ENCODE results near the gene CALN1.

CALN1 gene

DNA sequence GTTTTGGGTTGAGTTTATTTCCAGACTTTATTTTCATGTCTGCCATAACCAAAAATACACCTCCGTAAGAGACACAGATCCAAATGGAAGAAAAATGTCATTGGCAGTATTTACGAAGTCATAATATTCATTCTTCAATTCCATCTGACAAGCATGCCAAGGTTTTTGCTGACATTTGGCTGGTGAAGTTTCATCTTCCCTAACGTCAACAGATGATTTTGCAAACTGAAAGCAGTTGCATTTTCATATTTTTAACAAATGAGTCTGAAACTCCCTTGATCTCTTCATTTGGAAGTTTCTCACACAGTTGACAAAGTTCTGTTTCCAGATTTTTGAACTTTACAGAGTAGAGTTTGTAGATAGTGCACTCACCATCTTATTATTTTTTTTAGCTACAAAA is 114.5 kb downstream of the CALN1 start:
- Histone ChIP-seq H3K27me3 (ENCODE audit: low read depth) (no peaks in the 10 kb centered on the region), H3K4me3 (no peak overlapping the region), H3K9me3 (no peaks in the 10 kb centered on the region), H3K36me3 (replicated peaks) (no peaks in the 10 kb centered on the region), H3K4me1 (no peaks in the 10 kb centered on the region)
- no peak for DNase-seq (ENCODE audit: low spot score in 2 of 2)
- in situ Hi-C loops (cut with MboI; ENCODE audit: low sequenced_read_pairs): no loop called here

- H3K4me1 ChIP-seq: no peaks in the 10 kb centered on the region
- no peaks in the 10 kb centered on the region; the same call in 1 of the 2 replicates for H3K9me3 ChIP-seq
- in situ Hi-C loops (cut with MboI; ENCODE audit: low sequenced_read_pairs): no loop called here
- no peak for DNase-seq (ENCODE audit: low spot score in 2 of 2)
- no peaks in the 10 kb centered on the region for H3K36me3 ChIP-seq (replicated peaks)
- H3K4me3 ChIP-seq: no peak overlapping the region
- no peaks in the 10 kb centered on the region for H3K27me3 ChIP-seq (ENCODE audit: low read depth)
These were observed 119.3 kb downstream of the CALN1 start for GRCh38 chr7:72292794-72293193.

DNA sequence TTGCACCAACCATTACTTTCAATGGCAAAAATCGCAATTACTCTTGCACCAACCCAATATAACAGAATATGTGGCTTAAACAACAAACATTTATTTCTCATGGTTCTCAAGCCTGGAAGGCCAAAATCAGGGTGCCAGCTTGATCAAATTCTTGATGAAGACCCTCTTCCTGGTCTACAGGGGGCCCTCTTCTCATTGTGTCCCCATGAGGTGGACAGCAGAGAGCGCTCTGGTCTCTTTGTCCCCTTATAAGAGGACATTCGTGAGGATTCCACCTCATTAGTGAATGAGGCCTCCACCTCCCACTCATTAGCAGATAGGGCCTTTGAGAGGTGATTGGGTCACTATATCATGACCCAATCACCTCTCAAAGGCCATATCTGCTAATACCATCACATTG is 120.0 kb downstream of the CALN1 start:
- DNase-seq (ENCODE audit: low spot score in 2 of 2): no peak
- Histone ChIP-seq H3K9me3 (no peaks in the 10 kb centered on the region; the same call in 1 of the 2 replicates), H3K4me1 (no peaks in the 10 kb centered on the region), H3K4me3 (no peak overlapping the region), H3K27me3 (ENCODE audit: low read depth) (no peaks in the 10 kb centered on the region), H3K36me3 (replicated peaks) (no peaks in the 10 kb centered on the region)
- in situ Hi-C loops (cut with MboI; ENCODE audit: low sequenced_read_pairs): no loop called here

DNA sequence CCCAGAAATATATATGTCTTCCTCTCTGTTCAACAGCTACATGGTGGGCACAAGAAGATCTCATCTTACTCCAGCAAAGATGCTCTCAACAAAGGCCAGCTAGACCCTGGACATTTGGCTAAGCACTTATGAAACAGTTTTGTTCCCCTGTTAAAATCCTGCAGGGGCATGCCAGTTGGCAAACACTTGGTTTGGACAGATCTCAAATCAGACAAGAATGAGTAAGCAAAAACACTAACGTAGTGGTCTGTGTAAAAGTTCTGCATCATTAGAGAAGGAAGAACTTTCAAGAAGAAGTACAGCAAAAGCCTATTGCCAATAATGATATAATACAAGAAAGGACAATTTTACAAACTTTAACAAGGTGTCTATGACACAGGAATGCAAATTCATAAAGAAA is 125.6 kb downstream of the CALN1 start:
- Histone ChIP-seq H3K36me3 (replicated peaks) (no peaks in the 10 kb centered on the region), H3K4me1 (no peaks in the 10 kb centered on the region), H3K4me3 (no peak overlapping the region), H3K27me3 (ENCODE audit: low read depth) (no peaks in the 10 kb centered on the region), H3K9me3 (no peaks in the 10 kb centered on the region)
- no peak for DNase-seq (ENCODE audit: low spot score in 2 of 2)
- in situ Hi-C loops (cut with MboI; ENCODE audit: low sequenced_read_pairs): no loop called here

DNA sequence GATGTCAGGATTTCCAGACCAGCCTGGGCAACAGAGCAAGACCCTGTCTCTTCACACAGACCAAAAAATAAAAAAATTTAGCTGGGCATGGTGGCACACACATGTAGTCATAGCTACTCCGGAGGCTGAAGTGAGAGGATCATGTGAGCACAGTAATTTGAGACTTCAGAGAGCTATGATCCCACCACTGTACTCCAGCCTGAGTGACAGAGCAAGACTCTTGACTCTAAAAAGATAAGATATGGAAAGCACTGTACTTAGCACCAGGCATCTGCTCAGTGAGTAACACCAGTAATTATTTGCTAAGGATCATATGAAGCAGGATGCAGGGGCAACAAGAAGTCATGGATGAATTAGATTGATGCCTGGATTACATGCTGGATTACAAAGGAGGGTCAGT is 128.8 kb downstream of the CALN1 start:
- Histone ChIP-seq H3K27me3 (ENCODE audit: low read depth) (no peaks in the 10 kb centered on the region), H3K4me3 (no peak overlapping the region), H3K36me3 (replicated peaks) (no peaks in the 10 kb centered on the region), H3K9me3 (no peaks in the 10 kb centered on the region), H3K4me1 (no peaks in the 10 kb centered on the region)
- in situ Hi-C loops (cut with MboI; ENCODE audit: low sequenced_read_pairs): no loop called here
- no peak for DNase-seq (ENCODE audit: low spot score in 2 of 2)

DNA sequence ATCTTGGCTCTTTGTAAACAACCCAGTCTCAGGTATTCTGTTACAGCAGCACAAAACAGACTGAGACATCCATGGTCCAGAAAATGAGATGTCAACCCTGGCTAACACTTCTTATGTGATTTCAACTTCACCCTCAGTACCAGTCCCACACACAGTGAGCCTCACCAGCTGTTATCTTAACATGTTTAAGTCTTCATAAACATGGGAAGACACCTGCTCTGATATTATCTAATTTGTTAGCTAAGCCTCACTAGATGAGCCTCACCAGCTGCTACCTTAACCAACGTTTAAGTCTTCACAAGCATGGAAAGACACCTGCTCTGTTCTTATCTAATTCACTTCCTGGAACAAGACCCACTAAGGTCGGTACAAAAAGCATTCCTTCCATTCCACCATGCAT is 130.8 kb downstream of the CALN1 start:
- in situ Hi-C loops (cut with MboI; ENCODE audit: low sequenced_read_pairs): no loop called here
- Histone ChIP-seq H3K27me3 (ENCODE audit: low read depth) (no peaks in the 10 kb centered on the region), H3K4me3 (no peak overlapping the region), H3K9me3 (no peaks in the 10 kb centered on the region), H3K36me3 (replicated peaks) (no peaks in the 10 kb centered on the region), H3K4me1 (no peaks in the 10 kb centered on the region)
- DNase-seq (ENCODE audit: low spot score in 2 of 2): no peak

DNA sequence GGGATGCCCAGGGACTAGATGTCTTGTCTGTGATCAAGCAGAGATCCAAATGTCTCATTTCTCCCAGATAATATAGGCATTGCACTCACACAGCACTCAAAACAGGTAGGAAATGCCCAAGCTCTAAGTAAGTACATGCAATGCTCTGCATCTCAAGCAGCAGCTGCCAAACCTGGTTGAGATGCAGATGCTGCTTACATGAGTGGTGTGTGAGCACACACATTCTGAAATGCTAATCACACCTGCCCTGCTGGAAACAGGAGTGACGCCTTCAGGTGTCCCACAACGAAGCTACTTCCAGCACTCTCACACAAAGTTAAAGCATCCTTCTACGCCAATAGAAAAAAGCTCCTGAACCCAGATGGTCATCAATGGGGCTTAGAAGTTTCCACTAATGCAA is 132.9 kb downstream of the CALN1 start:
- no peaks in the 10 kb centered on the region for H3K4me1 ChIP-seq
- DNase-seq (ENCODE audit: low spot score in 2 of 2): no peak
- no peaks in the 10 kb centered on the region for H3K36me3 ChIP-seq (replicated peaks)
- no peak overlapping the region for H3K4me3 ChIP-seq
- in situ Hi-C loops (cut with MboI; ENCODE audit: low sequenced_read_pairs): no loop called here
- H3K27me3 ChIP-seq (ENCODE audit: low read depth): no peaks in the 10 kb centered on the region
- no peaks in the 10 kb centered on the region for H3K9me3 ChIP-seq

DNA sequence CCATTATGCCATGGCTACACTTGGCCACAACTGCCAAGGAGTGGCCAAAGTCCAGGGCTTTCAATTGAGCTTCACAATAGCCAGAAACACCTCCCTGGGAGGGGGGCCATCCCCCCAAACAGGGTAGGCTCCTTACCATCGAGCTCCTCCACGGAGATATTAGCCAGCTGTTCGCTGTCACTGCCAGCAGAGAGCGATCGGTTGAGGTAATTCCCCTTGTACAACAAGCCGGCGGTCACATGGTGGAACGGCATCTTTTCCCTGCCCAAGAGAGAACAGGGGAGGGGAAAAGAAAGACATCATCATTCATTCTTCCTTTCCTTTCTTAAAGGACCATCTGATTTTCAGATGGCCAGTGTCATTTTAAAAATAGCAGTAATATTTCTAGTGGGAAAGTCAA is 133.6 kb downstream of the CALN1 start:
- in situ Hi-C loops (cut with MboI; ENCODE audit: low sequenced_read_pairs): no loop called here
- H3K27me3 ChIP-seq (ENCODE audit: low read depth): no peaks in the 10 kb centered on the region
- DNase-seq (ENCODE audit: low spot score in 2 of 2): no peak

DNA sequence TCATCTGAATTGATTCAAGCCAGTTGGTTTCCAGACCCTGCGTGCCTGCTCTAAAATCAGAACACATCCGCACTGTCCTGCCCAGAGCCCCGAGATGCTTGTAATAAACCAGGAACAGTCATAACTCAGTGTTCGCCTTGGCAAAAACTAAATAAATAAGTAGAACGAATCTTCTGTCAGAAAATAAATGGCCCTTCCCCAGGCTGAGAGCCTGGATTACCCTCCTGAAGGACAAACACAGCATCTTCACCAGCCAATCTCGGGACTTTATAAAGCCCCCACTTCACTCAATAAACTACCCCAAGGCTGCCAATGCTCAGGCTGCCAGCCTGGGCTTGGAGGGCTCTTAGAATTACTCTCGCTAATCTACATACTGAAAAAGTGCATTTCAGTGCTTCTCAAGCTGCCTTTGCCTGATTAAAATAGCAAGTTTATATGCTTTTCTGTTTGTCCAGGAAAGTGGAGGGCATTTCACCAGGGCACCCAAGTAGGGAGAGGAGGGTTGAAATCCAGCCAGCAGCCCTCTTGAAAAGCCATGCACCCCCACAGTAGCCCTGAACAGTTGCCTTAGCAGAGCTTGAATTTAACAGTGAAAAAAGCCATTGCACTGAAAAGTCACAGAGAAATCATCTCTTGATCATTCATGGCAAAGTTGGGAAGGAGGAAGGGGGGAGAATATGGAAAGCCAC is 136.6 kb downstream of the CALN1 start:
- Histone ChIP-seq H3K27me3 (ENCODE audit: low read depth) (no peaks in the 10 kb centered on the region), H3K4me1 (no peaks in the 10 kb centered on the region), H3K9me3 (no peaks in the 10 kb centered on the region), H3K4me3 (no peak overlapping the region), H3K36me3 (replicated peaks) (no peaks in the 10 kb centered on the region)
- in situ Hi-C loops (cut with MboI; ENCODE audit: low sequenced_read_pairs): no loop called here
- DNase-seq (ENCODE audit: low spot score in 2 of 2): no peak

More for the DNA sequence above, 133.6 kb downstream of the CALN1 start:
- Histone ChIP-seq H3K36me3 (replicated peaks) (no peaks in the 10 kb centered on the region), H3K4me3 (no peak overlapping the region), H3K4me1 (no peaks in the 10 kb centered on the region), H3K9me3 (no peaks in the 10 kb centered on the region)

DNA sequence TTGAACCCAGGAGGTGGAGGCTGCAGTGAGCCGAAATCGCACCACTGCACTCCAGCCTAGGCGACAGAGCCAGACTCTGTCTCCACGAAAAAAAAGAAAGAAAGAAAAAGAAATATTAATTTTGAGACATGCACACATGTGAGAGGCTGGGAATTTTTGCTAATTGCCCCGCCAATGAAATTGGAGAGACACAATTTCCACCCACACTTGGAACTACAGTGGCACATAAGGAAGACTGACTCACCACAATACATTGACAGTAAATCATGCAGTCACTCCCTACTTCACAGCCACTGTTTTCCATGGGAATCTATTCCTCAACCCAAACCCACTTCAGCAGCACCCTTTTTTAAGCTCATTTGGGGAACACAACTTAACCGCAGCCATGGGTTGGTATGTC is 139.7 kb downstream of the CALN1 start:
- H3K4me3 ChIP-seq: no peak overlapping the region
- in situ Hi-C loops (cut with MboI; ENCODE audit: low sequenced_read_pairs): no loop called here
- H3K9me3 ChIP-seq: no peaks in the 10 kb centered on the region
- no peaks in the 10 kb centered on the region for H3K4me1 ChIP-seq
- no peak for DNase-seq (ENCODE audit: low spot score in 2 of 2)
- H3K36me3 ChIP-seq (replicated peaks): no peaks in the 10 kb centered on the region
- H3K27me3 ChIP-seq (ENCODE audit: low read depth): no peaks in the 10 kb centered on the region

- Histone ChIP-seq H3K9me3 (no peaks in the 10 kb centered on the region), H3K4me3 (no peak overlapping the region), H3K4me1 (no peaks in the 10 kb centered on the region), H3K36me3 (replicated peaks) (no peaks in the 10 kb centered on the region), H3K27me3 (ENCODE audit: low read depth) (no peaks in the 10 kb centered on the region)
- DNase-seq (ENCODE audit: low spot score in 2 of 2): no peak
- in situ Hi-C loops (cut with MboI; ENCODE audit: low sequenced_read_pairs): no loop called here
These were observed 143.3 kb downstream of the CALN1 start for GRCh38 chr7:72268796-72269195.

DNA sequence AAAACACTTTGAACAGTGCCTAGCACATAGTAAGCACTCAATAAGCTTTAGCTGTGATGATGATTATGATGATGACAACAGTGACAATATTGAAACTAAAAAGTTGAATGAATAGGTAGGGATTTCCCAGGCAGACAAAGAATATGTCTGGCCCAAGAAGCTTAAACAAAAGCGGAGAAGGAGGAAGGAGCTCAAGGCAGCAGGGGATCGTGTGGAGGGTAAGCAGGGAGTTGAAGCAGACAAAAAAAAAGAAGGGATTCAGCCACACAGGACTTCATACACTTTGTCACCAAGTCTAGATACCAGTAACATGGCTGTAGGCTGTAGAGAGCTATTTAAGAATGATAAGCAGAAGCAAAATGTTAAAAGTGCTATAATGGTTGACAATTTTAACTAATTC is 144.0 kb downstream of the CALN1 start:
- no peaks in the 10 kb centered on the region for H3K4me1 ChIP-seq
- no peaks in the 10 kb centered on the region for H3K27me3 ChIP-seq (ENCODE audit: low read depth)
- no peak overlapping the region for H3K4me3 ChIP-seq
- no peaks in the 10 kb centered on the region for H3K9me3 ChIP-seq
- DNase-seq (ENCODE audit: low spot score in 2 of 2): no peak
- H3K36me3 ChIP-seq (replicated peaks): no peaks in the 10 kb centered on the region
- in situ Hi-C loops (cut with MboI; ENCODE audit: low sequenced_read_pairs): no loop called here

DNA sequence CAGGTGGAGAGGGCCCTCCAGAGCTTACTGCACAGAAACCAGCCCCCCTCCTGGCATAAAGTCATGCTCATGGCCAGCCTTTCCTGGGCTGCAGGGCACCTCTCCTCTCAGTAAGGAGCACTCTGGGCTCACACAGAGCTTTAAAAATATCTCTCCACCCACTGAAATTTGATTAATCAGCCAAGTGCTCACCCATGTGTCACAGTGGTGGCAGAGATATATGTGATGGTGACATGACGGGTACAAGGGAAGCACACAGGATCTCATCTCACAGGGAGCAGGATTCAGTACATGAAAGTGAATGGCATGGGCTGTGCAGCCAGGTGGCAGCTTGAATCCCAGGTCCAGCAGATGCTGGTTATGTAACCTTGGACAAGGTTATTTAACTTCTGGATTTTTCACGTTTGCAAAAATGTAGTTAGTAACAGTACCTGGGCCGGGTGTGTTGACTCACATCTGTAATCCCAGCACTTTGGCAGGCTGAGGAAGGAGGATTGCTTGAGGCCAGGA is 144.8 kb downstream of the CALN1 start:
- no peaks in the 10 kb centered on the region for H3K9me3 ChIP-seq
- no peak overlapping the region for H3K4me3 ChIP-seq
- in situ Hi-C loops (cut with MboI; ENCODE audit: low sequenced_read_pairs): no loop called here
- no peaks in the 10 kb centered on the region for H3K36me3 ChIP-seq (replicated peaks)
- H3K4me1 ChIP-seq: no peaks in the 10 kb centered on the region
- H3K27me3 ChIP-seq (ENCODE audit: low read depth): no peaks in the 10 kb centered on the region
- no peak for DNase-seq (ENCODE audit: low spot score in 2 of 2)

DNA sequence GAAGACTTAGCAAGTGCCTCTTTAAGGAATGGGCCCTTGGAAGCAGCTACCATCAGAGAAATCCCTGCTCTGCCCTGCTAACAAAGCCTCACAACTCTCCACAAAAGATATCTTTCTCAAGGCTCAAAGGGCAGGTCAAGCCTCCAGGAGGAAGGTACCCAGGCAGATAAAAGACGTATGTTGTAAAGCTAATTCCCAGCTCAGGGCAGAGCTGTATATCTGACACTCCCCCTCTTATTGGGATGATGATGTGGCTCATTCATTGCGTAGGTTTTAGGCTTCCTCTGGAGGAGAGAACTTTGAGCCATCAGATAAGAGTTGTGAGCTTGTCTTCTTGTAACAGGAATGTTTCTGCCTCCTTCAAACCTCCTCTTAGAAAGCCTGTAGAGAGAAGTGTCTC is 145.4 kb downstream of the CALN1 start:
- in situ Hi-C loops (cut with MboI; ENCODE audit: low sequenced_read_pairs): no loop called here
- Histone ChIP-seq H3K27me3 (ENCODE audit: low read depth) (no peaks in the 10 kb centered on the region), H3K36me3 (replicated peaks) (no peaks in the 10 kb centered on the region), H3K4me1 (no peaks in the 10 kb centered on the region), H3K9me3 (no peaks in the 10 kb centered on the region), H3K4me3 (no peak overlapping the region)
- DNase-seq (ENCODE audit: low spot score in 2 of 2): no peak

All from HAP-1 (cell line).